Lung (tissue), 12 donors: ENCODE measurements around the gene EN1. TPM values are rescaled to one million over a fixed set of nuclear protein-coding genes. Genes with fewer than 3 reads are reported as not detected.

Source experiments
- ATAC-seq: fragments of 200-7000 bp; cut with Tn5 transposase; one replicate; pipeline ENCODE4 v1.9.1; 2020; ENCODE audit warnings: moderate number of reproducible peaks; ENCODE audit not compliant: insufficient read depth, low FRiP score
- DNase-seq, 3 donors: peaks; one replicate each; pipeline ENCODE4 v3.0.0-alpha.2; 2013 to 2017
- H3K27ac ChIP-seq, 2 donors: one replicate each; pipeline ENCODE4 v1.5.1; 2013; ENCODE audit warnings: mild to moderate bottlenecking in 2 of 2, moderate library complexity in 2 of 2, control low read depth in 1 of 2, inconsistent platforms in 1 of 2, low read depth in 1 of 2, low read length in 1 of 2
- H3K27me3 ChIP-seq, 3 donors: one replicate each; pipeline ENCODE4 v1.5.1; 2013; ENCODE audit warnings: low read length in 2 of 3; ENCODE audit not compliant: control insufficient read depth in 3 of 3, insufficient read depth in 3 of 3
- H3K36me3 ChIP-seq, 4 donors: one replicate each; pipeline ENCODE4 v1.5.1; 2013; ENCODE audit warnings: low read length in 4 of 4, mild to moderate bottlenecking in 1 of 4, moderate library complexity in 1 of 4; ENCODE audit not compliant: control insufficient read depth in 4 of 4, insufficient read depth in 4 of 4
- H3K4me1 ChIP-seq, 5 donors: one replicate each; pipeline ENCODE4 v1.5.1; 2013; ENCODE audit warnings: low read length in 5 of 5, mild to moderate bottlenecking in 2 of 5, moderate library complexity in 1 of 5; ENCODE audit not compliant: control insufficient read depth in 5 of 5, insufficient read depth in 5 of 5
- H3K4me3 ChIP-seq: one replicate; pipeline ENCODE4 v1.5.1; 2013; ENCODE audit warnings: mild to moderate bottlenecking, control low read depth, moderate library complexity
- H3K9ac ChIP-seq, 2 donors: one replicate each; pipeline ENCODE4 v1.5.1; 2013; ENCODE audit warnings: low read length in 2 of 2, control low read depth in 1 of 2; ENCODE audit not compliant: insufficient read depth in 1 of 2
- H3K9me3 ChIP-seq, 4 donors: one replicate each; pipeline ENCODE4 v1.5.1; 2013; ENCODE audit warnings: low read length in 3 of 4, mild to moderate bottlenecking in 1 of 4, moderate library complexity in 1 of 4; ENCODE audit not compliant: control insufficient read depth in 4 of 4, insufficient read depth in 3 of 4
- CTCF ChIP-seq: IDR thresholded peaks from 2 replicates; pipeline ENCODE4 v1.5.1; 2012; ENCODE audit warnings: mild to moderate bottlenecking; ENCODE audit errors: control extremely low read depth, extremely low read depth
- WGBS, 2 donors: extraction: QIAGEN DNeasy Blood & Tissue Kit; methylation state at CpG; one replicate each; pipeline ENCODE4 v1.1.7; 2013; 5-methylcytosine and 5-hydroxymethylcytosine counted together
- polyA plus RNA-seq, 2 donors: library from polyadenylated mRNA; stranded (reverse); fragments of 200-250 nt; gene quantifications; one replicate each; pipeline ENCODE4 v1.2.1, GENCODE V29; 2013
- total RNA-seq, 2 donors: library from RNA; depleted of rRNA in 1 of 2; stranded (reverse); fragments of >200 nt in 1 of 2; gene quantifications; one replicate each; pipeline ENCODE4 v1.2.1, GENCODE V29; 2014 to 2021
- donor health status: control.
- donor health status: control.
- donor health status: Bipolar disorder and iron deficiency.
- donor health status: healthy.
- donor health status: DM: yes; HTN: yes; CAD: no.

Gene EN1
- total and polyA plus RNA-seq, 4 donors: not detected

GRCh38 chr2:118853129-118853640, 5.7 kb upstream of the EN1 start:
- 4 to 7% methylated on average over 25 of the region's 25 CpGs for WGBS, 2 donors
- H3K4me1 ChIP-seq: peaks cover 0 to 7% (median 4%) of the 10 kb centered on the region in 5 donors
- TF ChIP-seq CTCF: no peak
- DNase-seq: no peak
- H3K27me3 ChIP-seq: peaks cover 35 to 99% (median 89%) of the 10 kb centered on the region in 3 donors
- ATAC-seq: no peak
- no peak overlapping the region for H3K9ac ChIP-seq
- H3K27ac ChIP-seq: no peak overlapping the region
- H3K9me3 ChIP-seq: peaks cover 0 to 9% (median 0%) of the 10 kb centered on the region in 4 donors
- no peaks in the 10 kb centered on the region for H3K36me3 ChIP-seq
- H3K4me3 ChIP-seq: no peak overlapping the region

GRCh38 chr2:118852605-118853128, 5.2 kb upstream of the EN1 start:
- Histone ChIP-seq H3K27ac (no peak overlapping the region), H3K4me1 (peaks cover 0 to 7% (median 4%) of the 10 kb centered on the region in 5 donors), H3K9me3 (peaks cover 0 to 9% (median 0%) of the 10 kb centered on the region in 4 donors), H3K27me3 (peaks cover 35 to 99% (median 87%) of the 10 kb centered on the region in 3 donors), H3K36me3 (no peaks in the 10 kb centered on the region), H3K4me3 (no peak overlapping the region), H3K9ac (no peak overlapping the region)
- ATAC-seq (no peak), DNase-seq (no peak)
- 4 to 6% methylated on average over 31 of the region's 31 CpGs for WGBS, 2 donors
- TF ChIP-seq CTCF: no peak

GRCh38 chr2:118851650-118852049, 4.2 kb upstream of the EN1 start:
- Histone ChIP-seq H3K4me1 (peaks cover 0 to 10% (median 4%) of the 10 kb centered on the region in 5 donors), H3K9ac (no peak overlapping the region), H3K27ac (no peak overlapping the region), H3K9me3 (peaks cover 0 to 9% (median 0%) of the 10 kb centered on the region in 4 donors), H3K4me3 (no peak overlapping the region), H3K36me3 (no peaks in the 10 kb centered on the region), H3K27me3 (peaks cover 32 to 93% (median 86%) of the 10 kb centered on the region in 3 donors)
- DNase-seq (no peak), ATAC-seq (no peak)
- no peak for TF ChIP-seq CTCF
- 8 to 9% methylated on average over 17 of the region's 17 CpGs for WGBS, 2 donors
